Kidney (tissue), 14 donors: ENCODE results near the gene DRICH1. TPM values are rescaled to one million over a fixed set of nuclear protein-coding genes. Genes with fewer than 3 reads are reported as not detected.
"Not testable (repeated sequence)": the region's sequence is repeated elsewhere in the genome, so short reads cannot be mapped to it uniquely, and the experiment has no call there.

Source experiments
- DNase-seq, 5 donors: peaks; one replicate each; pipeline ENCODE4 v3.0.0-alpha.2; 2013 to 2020
- FAIRE-seq: peaks from 2 replicates; lab custom pipeline; 2012; peaks lifted over from hg19 to GRCh38; lab: Jason Lieb, UNC
- H3K27ac ChIP-seq, 2 donors: one replicate each; pipeline ENCODE4 v1.7.0; 2013; ENCODE audit warnings: low read depth in 2 of 2, low read length in 2 of 2, inconsistent platforms in 1 of 2
- H3K27me3 ChIP-seq: one replicate; pipeline ENCODE4 v1.7.1; 2013; ENCODE audit warnings: low read length, inconsistent platforms; ENCODE audit not compliant: control insufficient read depth, insufficient read depth
- H3K36me3 ChIP-seq, 3 donors: one replicate each; pipeline versions ENCODE4 v1.7.0 to v1.7.1; 2013; ENCODE audit warnings: low read length in 3 of 3, control low read depth in 1 of 3, inconsistent platforms in 1 of 3; ENCODE audit not compliant: insufficient read depth in 3 of 3, control insufficient read depth in 2 of 3
- H3K4me1 ChIP-seq, 3 donors: one replicate each; pipeline versions ENCODE4 v1.7.0 to v1.7.1; 2013; ENCODE audit warnings: low read length in 3 of 3, inconsistent platforms in 1 of 3, low read depth in 1 of 3; ENCODE audit not compliant: control insufficient read depth in 2 of 3, insufficient read depth in 2 of 3
- H3K4me3 ChIP-seq, 3 donors: one replicate each; pipeline versions ENCODE4 v1.7.0 to v1.8.1; 2013; ENCODE audit warnings: low read length in 3 of 3, control low read depth in 1 of 3, inconsistent platforms in 1 of 3
- H3K9ac ChIP-seq, 3 donors: one replicate each; pipeline versions ENCODE4 v1.7.0 to v1.7.1; 2013; ENCODE audit warnings: low read length in 3 of 3, control low read depth in 1 of 3, inconsistent platforms in 1 of 3
- H3K9me3 ChIP-seq, 3 donors: one replicate each; pipeline versions ENCODE4 v1.7.0 to v1.7.1; 2013; ENCODE audit warnings: low read length in 3 of 3, control low read depth in 1 of 3, inconsistent platforms in 1 of 3; ENCODE audit not compliant: control insufficient read depth in 2 of 3, insufficient read depth in 1 of 3
- CTCF ChIP-seq: IDR thresholded peaks from 3 replicates; pipeline ENCODE4 v1.5.1; 2012; ENCODE audit warnings: mild to moderate bottlenecking, moderate library complexity, borderline replicate concordance; ENCODE audit not compliant: insufficient read depth; ENCODE audit errors: extremely low read depth
- intact Hi-C: fragments of 100-400 bp; cut with DNase I; formaldehyde crosslinking; loops from one replicate; pipeline ENCODE4 v1.11.1; 2022
- polyA plus RNA-seq: library from polyadenylated mRNA; stranded (reverse); fragments of 350-450 nt; fragmentation: Illumina TruSeq; extraction: RNeasy Lipid Tissue Mini Kit (QIAGEN cat#74804); gene quantifications from one replicate; pipeline ENCODE4 v1.2.3, GENCODE V29; 2014; ENCODE audit warnings: low read depth, low replicate concordance; ENCODE audit not compliant: insufficient read depth
- total RNA-seq: library from RNA; stranded (reverse); fragmentation: NEBNext Ultra II Directional; extraction: Animal tissue kit (Norgen Biotek cat#: 25700); gene quantifications from one replicate; pipeline ENCODE4 v1.2.1, GENCODE V29; 2021
- donor health status: control.
- donor health status: control.
- donor health status: control.
- donor health status: control.
- donor health status: control.
- donor health status: DM: yes; HTN: yes; CAD: no.
- donor health status: Normal renal cell carcinoma (clear cell type).

DRICH1 gene
- total and polyA plus RNA-seq, 2 donors from 2014 or later = 1.1 to 1.3 TPM

- no peak overlapping the region for H3K27ac ChIP-seq
- no peak overlapping the region for H3K4me3 ChIP-seq
- FAIRE-seq (no peak), DNase-seq (peak in 1 of 5 donors; percentile 57)
- H3K9me3 ChIP-seq = no peaks in the 10 kb centered on the region
- no peak overlapping the region for H3K9ac ChIP-seq
- H3K27me3 ChIP-seq = no peaks in the 10 kb centered on the region
- H3K4me1 ChIP-seq = peaks cover 0 to 15% (median 5%) of the 10 kb centered on the region in 3 donors
- no peak for TF ChIP-seq CTCF
- intact Hi-C loops = no loop called here
- H3K36me3 ChIP-seq = no peaks in the 10 kb centered on the region
Measured at GRCh38 chr22:23670378-23671295, 38.5 kb upstream of the DRICH1 start.

- FAIRE-seq, H3K9ac ChIP-seq, H3K9me3 ChIP-seq, intact Hi-C loops, H3K4me1 ChIP-seq, H3K4me3 ChIP-seq, H3K27me3 ChIP-seq, H3K27ac ChIP-seq: not testable (repeated sequence)
- peaks cover 0 to 14% (median 6%) of the 10 kb centered on the region in 3 donors for H3K36me3 ChIP-seq
- DNase-seq = peak in 1 of 5 donors; percentile 20
Measured at GRCh38 chr22:23660381-23660780, 28.3 kb upstream of the DRICH1 start.

- Histone ChIP-seq H3K27ac (no peak overlapping the region), H3K9me3 (no peaks in the 10 kb centered on the region), H3K27me3 (no peaks in the 10 kb centered on the region), H3K36me3 (peaks cover 0 to 19% (median 12%) of the 10 kb centered on the region in 3 donors), H3K4me3 (no peak overlapping the region), H3K4me1 (no peaks in the 10 kb centered on the region), H3K9ac (no peak overlapping the region)
- no peak for TF ChIP-seq CTCF
- DNase-seq (no peak), FAIRE-seq (no peak)
- intact Hi-C loops = no loop called here
Measured at GRCh38 chr22:23657727-23658126, 25.6 kb upstream of the DRICH1 start.

GRCh38 chr22:23655891-23656475 is 23.9 kb upstream of the DRICH1 start:
- H3K9me3 ChIP-seq = no peaks in the 10 kb centered on the region
- H3K4me1 ChIP-seq = no peaks in the 10 kb centered on the region
- TF ChIP-seq CTCF = no peak
- FAIRE-seq (no peak), DNase-seq (peak in 1 of 5 donors; percentile 42)
- no peak overlapping the region for H3K27ac ChIP-seq
- peaks cover 0 to 24% (median 14%) of the 10 kb centered on the region in 3 donors for H3K36me3 ChIP-seq
- H3K9ac ChIP-seq = no peak overlapping the region
- no peaks in the 10 kb centered on the region for H3K27me3 ChIP-seq
- H3K4me3 ChIP-seq = no peak overlapping the region
- intact Hi-C loops = no loop called here
